ENCODE results near the gene UBAC1. TPM values are rescaled to one million over a fixed set of nuclear protein-coding genes. Genes with fewer than 3 reads are reported as not detected.

UBAC1 gene
- total and polyA plus RNA-seq, 9 of the 15 experiments (the other 6 are each of a cell fraction or from before 2014, with no cell fraction given): 94.0 to 399 (median 228) TPM

DNA sequence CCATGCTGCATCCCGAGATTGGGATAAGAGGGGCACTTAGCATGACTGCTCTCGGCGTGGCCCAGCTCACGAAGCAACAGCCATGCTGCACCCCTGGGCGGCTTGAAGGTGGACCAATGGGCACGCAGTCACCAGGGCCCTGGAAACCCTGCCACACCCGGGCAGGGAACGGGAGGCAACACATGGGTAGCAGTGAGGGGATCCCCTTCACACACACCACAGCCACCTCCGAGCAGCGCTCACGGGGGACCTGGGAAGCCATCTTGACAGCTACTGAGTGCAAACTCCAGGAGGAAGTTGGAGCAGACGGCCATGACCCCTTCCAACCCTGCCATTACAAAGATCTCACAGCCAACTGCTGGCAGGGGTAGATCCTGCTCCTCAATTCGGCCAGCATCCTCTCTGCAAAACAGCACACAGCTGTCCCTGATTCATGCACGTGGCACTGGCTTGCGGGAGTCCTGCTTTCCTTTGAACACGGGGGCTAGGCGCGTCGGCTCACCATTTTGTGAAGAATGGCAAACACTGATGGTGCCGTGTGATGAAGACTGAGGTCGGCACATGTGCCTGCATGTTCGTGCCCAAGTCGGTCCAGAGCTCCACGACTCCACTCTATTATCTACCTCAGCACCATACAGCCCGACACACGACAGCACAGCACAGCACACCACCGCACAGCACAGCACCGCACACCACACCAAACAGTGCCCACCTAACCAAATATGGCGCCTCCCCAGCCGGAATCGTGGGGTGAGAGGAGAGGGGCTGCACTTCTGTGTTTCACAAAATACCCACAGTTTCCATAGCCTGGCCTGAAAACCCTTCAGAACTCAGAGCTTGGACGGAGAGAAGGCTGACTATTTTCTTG, 5.0 kb downstream of the UBAC1 start (continued):
- TF ChIP-seq, protein P1, sequence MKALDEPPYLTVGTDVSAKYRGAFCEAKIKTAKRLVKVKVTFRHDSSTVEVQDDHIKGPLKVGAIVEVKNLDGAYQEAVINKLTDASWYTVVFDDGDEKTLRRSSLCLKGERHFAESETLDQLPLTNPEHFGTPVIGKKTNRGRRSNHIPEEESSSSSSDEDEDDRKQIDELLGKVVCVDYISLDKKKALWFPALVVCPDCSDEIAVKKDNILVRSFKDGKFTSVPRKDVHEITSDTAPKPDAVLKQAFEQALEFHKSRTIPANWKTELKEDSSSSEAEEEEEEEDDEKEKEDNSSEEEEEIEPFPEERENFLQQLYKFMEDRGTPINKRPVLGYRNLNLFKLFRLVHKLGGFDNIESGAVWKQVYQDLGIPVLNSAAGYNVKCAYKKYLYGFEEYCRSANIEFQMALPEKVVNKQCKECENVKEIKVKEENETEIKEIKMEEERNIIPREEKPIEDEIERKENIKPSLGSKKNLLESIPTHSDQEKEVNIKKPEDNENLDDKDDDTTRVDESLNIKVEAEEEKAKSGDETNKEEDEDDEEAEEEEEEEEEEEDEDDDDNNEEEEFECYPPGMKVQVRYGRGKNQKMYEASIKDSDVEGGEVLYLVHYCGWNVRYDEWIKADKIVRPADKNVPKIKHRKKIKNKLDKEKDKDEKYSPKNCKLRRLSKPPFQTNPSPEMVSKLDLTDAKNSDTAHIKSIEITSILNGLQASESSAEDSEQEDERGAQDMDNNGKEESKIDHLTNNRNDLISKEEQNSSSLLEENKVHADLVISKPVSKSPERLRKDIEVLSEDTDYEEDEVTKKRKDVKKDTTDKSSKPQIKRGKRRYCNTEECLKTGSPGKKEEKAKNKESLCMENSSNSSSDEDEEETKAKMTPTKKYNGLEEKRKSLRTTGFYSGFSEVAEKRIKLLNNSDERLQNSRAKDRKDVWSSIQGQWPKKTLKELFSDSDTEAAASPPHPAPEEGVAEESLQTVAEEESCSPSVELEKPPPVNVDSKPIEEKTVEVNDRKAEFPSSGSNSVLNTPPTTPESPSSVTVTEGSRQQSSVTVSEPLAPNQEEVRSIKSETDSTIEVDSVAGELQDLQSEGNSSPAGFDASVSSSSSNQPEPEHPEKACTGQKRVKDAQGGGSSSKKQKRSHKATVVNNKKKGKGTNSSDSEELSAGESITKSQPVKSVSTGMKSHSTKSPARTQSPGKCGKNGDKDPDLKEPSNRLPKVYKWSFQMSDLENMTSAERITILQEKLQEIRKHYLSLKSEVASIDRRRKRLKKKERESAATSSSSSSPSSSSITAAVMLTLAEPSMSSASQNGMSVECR (CRISPR knock-in tag; IDR thresholded peaks at IDR 0.05): peak; percentile 31
- TF ChIP-seq, protein P2, sequence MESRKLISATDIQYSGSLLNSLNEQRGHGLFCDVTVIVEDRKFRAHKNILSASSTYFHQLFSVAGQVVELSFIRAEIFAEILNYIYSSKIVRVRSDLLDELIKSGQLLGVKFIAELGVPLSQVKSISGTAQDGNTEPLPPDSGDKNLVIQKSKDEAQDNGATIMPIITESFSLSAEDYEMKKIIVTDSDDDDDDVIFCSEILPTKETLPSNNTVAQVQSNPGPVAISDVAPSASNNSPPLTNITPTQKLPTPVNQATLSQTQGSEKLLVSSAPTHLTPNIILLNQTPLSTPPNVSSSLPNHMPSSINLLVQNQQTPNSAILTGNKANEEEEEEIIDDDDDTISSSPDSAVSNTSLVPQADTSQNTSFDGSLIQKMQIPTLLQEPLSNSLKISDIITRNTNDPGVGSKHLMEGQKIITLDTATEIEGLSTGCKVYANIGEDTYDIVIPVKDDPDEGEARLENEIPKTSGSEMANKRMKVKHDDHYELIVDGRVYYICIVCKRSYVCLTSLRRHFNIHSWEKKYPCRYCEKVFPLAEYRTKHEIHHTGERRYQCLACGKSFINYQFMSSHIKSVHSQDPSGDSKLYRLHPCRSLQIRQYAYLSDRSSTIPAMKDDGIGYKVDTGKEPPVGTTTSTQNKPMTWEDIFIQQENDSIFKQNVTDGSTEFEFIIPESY (CRISPR knock-in tag; IDR thresholded peaks at IDR 0.05): peak; percentile 21; the same call in 1 of the 2 replicates
- TF ChIP-seq PYGO2 (tag; IDR thresholded peaks at IDR 0.05) (no peak), ZNF77 (CRISPR knock-in tag; IDR thresholded peaks at IDR 0.05) (0 out of 2 replicates have a peak, but pooled peaks have one; percentile 48), ZNF175 (CRISPR knock-in tag; IDR thresholded peaks at IDR 0.05; ENCODE audit: low read depth) (0 out of 2 replicates have a peak, but pooled peaks have one; percentile 31), U2AF2 (optimal IDR thresholded peaks at IDR 0.05; ENCODE audit: low read depth, low read length) (no peak), FOSL1 (tag; conservative IDR thresholded peaks at IDR 0.05) (no peak), HDAC6 (IDR thresholded peaks at IDR 0.05; ENCODE audit: low read depth, low read length) (no peak), ZNF76 (CRISPR knock-in tag; IDR thresholded peaks at IDR 0.05; ENCODE audit: borderline replicate concordance) (no peak), TBL1XR1 (IDR thresholded peaks at IDR 0.05; ENCODE audit: low read length in 2 of 2) (no peak), ZNF778 (CRISPR knock-in tag; IDR thresholded peaks at IDR 0.05) (no peak), CXXC5 (CRISPR knock-in tag; IDR thresholded peaks at IDR 0.05) (peak; percentile 26; the same call in 1 of the 2 replicates)
- TF ChIP-seq, protein P3, sequence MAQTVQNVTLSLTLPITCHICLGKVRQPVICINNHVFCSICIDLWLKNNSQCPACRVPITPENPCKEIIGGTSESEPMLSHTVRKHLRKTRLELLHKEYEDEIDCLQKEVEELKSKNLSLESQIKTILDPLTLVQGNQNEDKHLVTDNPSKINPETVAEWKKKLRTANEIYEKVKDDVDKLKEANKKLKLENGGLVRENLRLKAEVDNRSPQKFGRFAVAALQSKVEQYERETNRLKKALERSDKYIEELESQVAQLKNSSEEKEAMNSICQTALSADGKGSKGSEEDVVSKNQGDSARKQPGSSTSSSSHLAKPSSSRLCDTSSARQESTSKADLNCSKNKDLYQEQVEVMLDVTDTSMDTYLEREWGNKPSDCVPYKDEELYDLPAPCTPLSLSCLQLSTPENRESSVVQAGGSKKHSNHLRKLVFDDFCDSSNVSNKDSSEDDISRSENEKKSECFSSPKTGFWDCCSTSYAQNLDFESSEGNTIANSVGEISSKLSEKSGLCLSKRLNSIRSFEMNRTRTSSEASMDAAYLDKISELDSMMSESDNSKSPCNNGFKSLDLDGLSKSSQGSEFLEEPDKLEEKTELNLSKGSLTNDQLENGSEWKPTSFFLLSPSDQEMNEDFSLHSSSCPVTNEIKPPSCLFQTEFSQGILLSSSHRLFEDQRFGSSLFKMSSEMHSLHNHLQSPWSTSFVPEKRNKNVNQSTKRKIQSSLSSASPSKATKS (CRISPR knock-in tag; IDR thresholded peaks at IDR 0.05): no peak
- TF ChIP-seq, protein P4, sequence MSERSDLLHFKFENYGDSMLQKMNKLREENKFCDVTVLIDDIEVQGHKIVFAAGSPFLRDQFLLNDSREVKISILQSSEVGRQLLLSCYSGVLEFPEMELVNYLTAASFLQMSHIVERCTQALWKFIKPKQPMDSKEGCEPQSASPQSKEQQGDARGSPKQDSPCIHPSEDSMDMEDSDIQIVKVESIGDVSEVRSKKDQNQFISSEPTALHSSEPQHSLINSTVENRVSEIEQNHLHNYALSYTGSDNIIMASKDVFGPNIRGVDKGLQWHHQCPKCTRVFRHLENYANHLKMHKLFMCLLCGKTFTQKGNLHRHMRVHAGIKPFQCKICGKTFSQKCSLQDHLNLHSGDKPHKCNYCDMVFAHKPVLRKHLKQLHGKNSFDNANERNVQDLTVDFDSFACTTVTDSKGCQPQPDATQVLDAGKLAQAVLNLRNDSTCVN (CRISPR knock-in tag; IDR thresholded peaks at IDR 0.05): no peak
- TF ChIP-seq, protein P5, sequence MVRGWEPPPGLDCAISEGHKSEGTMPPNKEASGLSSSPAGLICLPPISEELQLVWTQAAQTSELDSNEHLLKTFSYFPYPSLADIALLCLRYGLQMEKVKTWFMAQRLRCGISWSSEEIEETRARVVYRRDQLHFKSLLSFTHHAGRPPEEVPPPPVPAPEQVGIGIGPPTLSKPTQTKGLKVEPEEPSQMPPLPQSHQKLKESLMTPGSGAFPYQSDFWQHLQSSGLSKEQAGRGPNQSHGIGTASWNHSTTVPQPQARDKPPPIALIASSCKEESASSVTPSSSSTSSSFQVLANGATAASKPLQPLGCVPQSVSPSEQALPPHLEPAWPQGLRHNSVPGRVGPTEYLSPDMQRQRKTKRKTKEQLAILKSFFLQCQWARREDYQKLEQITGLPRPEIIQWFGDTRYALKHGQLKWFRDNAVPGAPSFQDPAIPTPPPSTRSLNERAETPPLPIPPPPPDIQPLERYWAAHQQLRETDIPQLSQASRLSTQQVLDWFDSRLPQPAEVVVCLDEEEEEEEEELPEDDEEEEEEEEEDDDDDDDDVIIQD (CRISPR knock-in tag; IDR thresholded peaks at IDR 0.05): no peak
